Skeletal muscle tissue (tissue), 4 donors: ENCODE data around the gene ADRB2. TPM values are rescaled to one million over a fixed set of nuclear protein-coding genes. Genes with fewer than 3 reads are reported as not detected.

ENCODE experiments used
- H3K27ac ChIP-seq: one replicate; pipeline ENCODE4 v1.7.0; 2013; ENCODE audit warnings: mild to moderate bottlenecking, low read depth, low read length, inconsistent platforms
- H3K27me3 ChIP-seq, 3 donors: one replicate each; pipeline ENCODE4 v1.7.0; 2013; ENCODE audit warnings: low read length in 3 of 3; ENCODE audit not compliant: control insufficient read depth in 3 of 3, insufficient read depth in 3 of 3
- H3K36me3 ChIP-seq, 3 donors: one replicate each; pipeline ENCODE4 v1.7.0; 2013; ENCODE audit warnings: low read length in 3 of 3; ENCODE audit not compliant: control insufficient read depth in 3 of 3, insufficient read depth in 3 of 3
- H3K4me1 ChIP-seq, 3 donors: one replicate each; pipeline ENCODE4 v1.7.0; 2013; ENCODE audit warnings: low read length in 3 of 3, mild to moderate bottlenecking in 3 of 3; ENCODE audit not compliant: control insufficient read depth in 3 of 3, insufficient read depth in 3 of 3
- H3K4me3 ChIP-seq, 3 donors: one replicate each; pipeline ENCODE4 v1.7.0; 2013; ENCODE audit warnings: low read length in 3 of 3
- H3K9ac ChIP-seq, 3 donors: one replicate each; pipeline ENCODE4 v1.7.0; 2013; ENCODE audit warnings: low read length in 3 of 3, mild to moderate bottlenecking in 3 of 3, moderate library complexity in 2 of 3, low read depth in 1 of 3
- H3K9me3 ChIP-seq, 3 donors: one replicate each; pipeline ENCODE4 v1.7.0; 2013; ENCODE audit warnings: low read length in 3 of 3; ENCODE audit not compliant: control insufficient read depth in 3 of 3
- total RNA-seq: library from RNA; depleted of rRNA; stranded (reverse); fragments of >200 nt; gene quantifications from one replicate; pipeline ENCODE4 v1.2.3, GENCODE V29; 2014
- donor health status: Osteomylitis.

Gene ADRB2
- total RNA-seq, 1 donor from 2014 or later, result 3.1 TPM

- Histone ChIP-seq H3K4me3 (peak overlapping the region; percentile 89 to 97 (median 96)), H3K9ac (peak overlapping the region; percentile 87 to 98 (median 93)), H3K9me3 (no peaks in the 10 kb centered on the region), H3K4me1 (peaks cover 48 to 53% (median 48%) of the 10 kb centered on the region in 3 donors), H3K27ac (peak overlapping the region; percentile 97), H3K36me3 (peaks cover 0 to 3% (median 0%) of the 10 kb centered on the region in 3 donors), H3K27me3 (no peaks in the 10 kb centered on the region)
Measured at GRCh38 chr5:148828511-148829247, 2.3 kb downstream of the ADRB2 start.

GRCh38 chr5:148829248-148829594, 2.8 kb downstream of the ADRB2 start:
- Histone ChIP-seq H3K4me1 (peaks cover 53 to 59% (median 54%) of the 10 kb centered on the region in 3 donors), H3K27ac (peak overlapping the region; percentile 97), H3K4me3 (peak overlapping the region; percentile 89 to 97 (median 96))

GRCh38 chr5:148829734-148830133, 3.3 kb downstream of the ADRB2 start:
- no peaks in the 10 kb centered on the region for H3K27me3 ChIP-seq
- H3K27ac ChIP-seq, result peak overlapping the region; percentile 97
- peaks cover 57 to 64% (median 59%) of the 10 kb centered on the region in 3 donors for H3K4me1 ChIP-seq
- no peaks in the 10 kb centered on the region for H3K9me3 ChIP-seq
- H3K9ac ChIP-seq, result peak overlapping the region; percentile 87 to 98 (median 93)
- H3K4me3 ChIP-seq, result peak overlapping the region; percentile 89 to 97 (median 96)
- peaks cover 0 to 3% (median 0%) of the 10 kb centered on the region in 3 donors for H3K36me3 ChIP-seq

More at GRCh38 chr5:148829248-148829594, 2.8 kb downstream of the ADRB2 start:
- no peaks in the 10 kb centered on the region for H3K9me3 ChIP-seq
- H3K9ac ChIP-seq, result peak overlapping the region; percentile 87 to 98 (median 93)
- no peaks in the 10 kb centered on the region for H3K27me3 ChIP-seq
- peaks cover 0 to 3% (median 0%) of the 10 kb centered on the region in 3 donors for H3K36me3 ChIP-seq

GRCh38 chr5:148830211-148830610, 3.8 kb downstream of the ADRB2 start:
- H3K4me3 ChIP-seq, result peak overlapping the region; percentile 89 to 97 (median 96)
- H3K9ac ChIP-seq, result peak overlapping the region; percentile 23 to 98 (median 68)
- peaks cover 60 to 64% (median 61%) of the 10 kb centered on the region in 3 donors for H3K4me1 ChIP-seq
- peak overlapping the region; percentile 97 for H3K27ac ChIP-seq
- peaks cover 0 to 3% (median 0%) of the 10 kb centered on the region in 3 donors for H3K36me3 ChIP-seq
- H3K9me3 ChIP-seq, result no peaks in the 10 kb centered on the region
- H3K27me3 ChIP-seq, result no peaks in the 10 kb centered on the region

GRCh38 chr5:148831590-148832565, 5.5 kb downstream of the ADRB2 start:
- no peaks in the 10 kb centered on the region for H3K9me3 ChIP-seq
- peak overlapping the region; percentile 10 to 60 (median 58) for H3K9ac ChIP-seq
- H3K4me3 ChIP-seq, result peak overlapping the region; percentile 33 to 97 (median 96)
- peaks cover 48 to 61% (median 52%) of the 10 kb centered on the region in 3 donors for H3K4me1 ChIP-seq
- H3K27me3 ChIP-seq, result no peaks in the 10 kb centered on the region
- peaks cover 0 to 3% (median 2%) of the 10 kb centered on the region in 3 donors for H3K36me3 ChIP-seq
- peak overlapping the region; percentile 97 for H3K27ac ChIP-seq

GRCh38 chr5:148833122-148833521, 6.7 kb downstream of the ADRB2 start:
- Histone ChIP-seq H3K4me3 (peak overlapping the region in 1 of 3 donors; percentile 25), H3K27me3 (no peaks in the 10 kb centered on the region), H3K9me3 (no peaks in the 10 kb centered on the region), H3K27ac (peak overlapping the region; percentile 9), H3K4me1 (peaks cover 46 to 59% (median 51%) of the 10 kb centered on the region in 3 donors), H3K9ac (peak overlapping the region in 1 of 3 donors; percentile 2), H3K36me3 (peaks cover 0 to 2% (median 0%) of the 10 kb centered on the region in 3 donors)

GRCh38 chr5:148833925-148834324, 7.5 kb downstream of the ADRB2 start:
- H3K9ac ChIP-seq, result peak overlapping the region in 1 of 3 donors; percentile 25
- peaks cover 52 to 67% (median 59%) of the 10 kb centered on the region in 3 donors for H3K4me1 ChIP-seq
- H3K9me3 ChIP-seq, result no peaks in the 10 kb centered on the region
- H3K27me3 ChIP-seq, result no peaks in the 10 kb centered on the region
- peak overlapping the region; percentile 25 for H3K27ac ChIP-seq
- H3K4me3 ChIP-seq, result no peak overlapping the region
- peaks cover 0 to 2% (median 0%) of the 10 kb centered on the region in 3 donors for H3K36me3 ChIP-seq

GRCh38 chr5:148834689-148835088, 8.3 kb downstream of the ADRB2 start:
- H3K4me1 ChIP-seq, result peaks cover 54 to 72% (median 64%) of the 10 kb centered on the region in 3 donors
- H3K36me3 ChIP-seq, result peaks cover 0 to 2% (median 0%) of the 10 kb centered on the region in 3 donors
- H3K9ac ChIP-seq, result peak overlapping the region in 1 of 3 donors; percentile 41
- H3K9me3 ChIP-seq, result no peaks in the 10 kb centered on the region
- no peaks in the 10 kb centered on the region for H3K27me3 ChIP-seq
- peak overlapping the region; percentile 25 for H3K27ac ChIP-seq
- peak overlapping the region in 2 of 3 donors; percentile 37 to 45 for H3K4me3 ChIP-seq

- Histone ChIP-seq H3K9me3 (no peaks in the 10 kb centered on the region), H3K4me1 (peaks cover 42 to 66% (median 58%) of the 10 kb centered on the region in 3 donors), H3K4me3 (no peak overlapping the region), H3K9ac (no peak overlapping the region), H3K27me3 (no peaks in the 10 kb centered on the region), H3K36me3 (peaks cover 0 to 5% (median 0%) of the 10 kb centered on the region in 3 donors), H3K27ac (no peak overlapping the region)
Measured at GRCh38 chr5:148836272-148837250, 10.2 kb downstream of the ADRB2 start.
